Measurements from ENCODE around the gene RACGAP1.

GRCh38 chr12:50062728-50063460 is 37.6 kb upstream of the RACGAP1 start:
- TF ChIP-seq CTCF (IDR thresholded peaks at IDR 0.05) (no peak), POLR2AphosphoS5 (IDR thresholded peaks at IDR 0.05; ENCODE audit: low read depth, low read length) (no peak), REST (IDR thresholded peaks at IDR 0.05; ENCODE audit: insufficient read depth in 1 of 2, low read depth in 2 of 2, low read length in 1 of 2) (no peak), TCF7L2 (IDR thresholded peaks at IDR 0.05; ENCODE audit: low read depth, low read length) (no peak)
